GM12865 (cell line): ENCODE data around the gene TBX20.
"Not testable (repeated sequence)": the region's sequence is repeated elsewhere in the genome, so short reads cannot be mapped to it uniquely, and the experiment has no call there.

Experiments
- DNase-seq: peaks from one replicate; pipeline ENCODE4 v3.0.0; 2010; ENCODE audit warnings: low read depth
- H3K4me3 ChIP-seq: 2 replicates; pipeline ENCODE4 v1.5.1; 2011; ENCODE audit warnings: mild to moderate bottlenecking, low read depth, low read length, control low read depth
- CTCF ChIP-seq: IDR thresholded peaks from 2 replicates; pipeline ENCODE4 v1.5.1; 2011; ENCODE audit warnings: low read length, control low read depth, low read depth, inconsistent platforms; ENCODE audit not compliant: insufficient read depth; ENCODE audit errors: missing control alignments

TBX20 gene

DNA sequence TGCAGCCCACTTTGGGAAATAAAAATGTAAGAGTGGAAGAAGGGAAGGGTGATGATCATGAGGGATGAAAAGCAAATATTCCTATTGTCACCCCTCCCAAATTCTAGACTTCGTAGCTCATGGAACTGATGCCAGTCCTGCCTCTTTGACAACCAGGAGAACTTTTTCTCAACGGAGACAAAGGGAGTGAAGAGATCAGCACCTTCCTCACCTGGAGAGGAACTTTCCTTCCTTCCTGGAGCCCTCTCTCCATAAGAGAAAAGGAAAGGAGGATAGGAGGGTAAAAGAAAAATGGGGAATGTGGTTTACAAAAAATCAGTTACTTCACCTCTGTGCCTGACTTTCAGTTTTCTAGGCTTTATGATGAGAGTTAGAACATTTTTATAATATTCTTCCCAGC lies 3.4 kb downstream of the TBX20 start:
- no peak overlapping the region for H3K4me3 ChIP-seq
- DNase-seq = no peak
- no peak for TF ChIP-seq CTCF

DNA sequence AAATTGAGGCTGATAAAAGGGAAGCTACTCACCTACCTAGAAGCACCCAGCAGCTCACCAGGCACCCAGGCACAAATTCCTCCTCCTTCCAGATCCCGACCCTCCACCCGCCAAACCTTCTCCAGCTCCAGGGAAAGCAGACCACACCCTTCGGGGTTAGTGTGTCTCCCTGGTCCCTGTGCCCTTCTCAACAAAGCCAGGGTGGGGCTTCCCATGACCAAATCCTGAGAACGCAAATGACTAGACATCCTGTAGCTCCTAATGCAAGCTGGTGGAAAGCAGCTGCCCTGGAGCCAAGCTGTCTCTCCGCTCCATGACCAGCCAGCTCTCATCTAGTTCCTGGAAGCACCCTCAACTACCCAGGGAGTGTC lies 4.4 kb downstream of the TBX20 start:
- no peak for DNase-seq
- H3K4me3 ChIP-seq = no peak overlapping the region
- TF ChIP-seq CTCF = no peak

DNA sequence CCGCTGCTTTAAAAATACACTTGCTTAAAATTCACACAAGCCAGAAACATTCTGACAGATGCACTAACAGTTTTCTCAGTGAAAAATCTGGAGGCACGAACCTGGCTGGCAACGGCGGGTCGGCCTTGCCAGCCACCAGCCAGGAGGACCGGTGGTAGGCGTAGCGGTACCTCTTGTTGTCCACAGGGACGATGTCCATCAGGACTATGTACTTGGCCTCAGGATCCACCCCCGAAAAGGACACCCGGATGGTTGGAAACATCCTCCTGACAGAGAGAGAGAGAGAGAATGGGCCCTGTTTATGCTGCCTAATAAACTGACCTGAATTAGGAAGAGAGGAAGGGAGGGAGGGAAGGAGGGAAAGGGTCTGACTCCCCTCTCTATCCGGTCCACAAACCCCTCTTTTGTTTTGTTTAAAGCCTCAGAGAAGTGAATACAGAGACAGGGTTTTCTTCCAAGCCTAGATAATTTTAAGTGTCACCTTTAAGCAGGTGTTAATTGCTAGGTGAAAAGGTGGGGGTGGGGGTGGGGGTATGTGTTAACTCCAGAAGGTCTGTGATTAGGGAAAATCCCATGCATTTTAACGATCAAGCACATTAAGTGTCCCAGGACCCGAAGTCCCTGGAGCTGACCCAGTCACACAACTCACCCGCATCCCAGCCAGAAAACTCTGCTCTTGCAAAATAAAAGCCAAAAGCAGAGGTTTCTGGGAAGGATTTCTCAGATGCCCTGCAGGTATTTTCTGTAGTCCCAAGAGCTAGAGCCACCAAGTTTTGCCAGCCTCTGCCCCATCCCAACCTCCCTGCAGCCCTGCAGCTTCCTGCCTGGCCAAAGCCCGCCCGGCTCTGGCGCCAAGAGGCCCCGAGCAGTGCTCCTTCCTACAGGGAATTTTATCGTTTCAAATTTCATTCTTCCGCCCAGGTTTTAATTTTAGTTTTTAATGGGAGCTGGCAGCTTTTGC lies 5.0 kb downstream of the TBX20 start:
- TF ChIP-seq CTCF = no peak
- DNase-seq = no peak
- H3K4me3 ChIP-seq = no peak overlapping the region

GRCh38 chr7:35246819-35247218 lies 7.1 kb downstream of the TBX20 start:
- no peak overlapping the region for H3K4me3 ChIP-seq
- no peak for DNase-seq
- TF ChIP-seq CTCF = no peak

DNA sequence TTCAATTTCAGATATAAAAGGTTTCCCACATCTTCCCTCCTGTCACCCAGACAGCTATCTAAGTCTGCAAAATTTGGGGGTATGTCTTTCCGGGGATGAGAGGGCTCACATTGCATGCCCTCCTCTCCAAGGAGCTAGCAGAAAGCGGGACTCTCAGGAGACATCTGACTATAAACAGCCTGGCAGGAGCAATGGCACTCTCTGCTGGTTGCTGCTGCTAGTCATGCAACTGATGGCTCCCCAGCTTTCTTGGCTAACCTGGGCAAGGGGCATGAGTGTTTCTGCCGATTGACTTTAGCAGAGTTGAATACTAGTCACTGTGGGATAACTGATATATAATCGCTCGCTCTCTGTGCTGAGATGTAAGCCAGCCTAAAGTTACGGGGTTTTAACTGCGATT lies 12.0 kb downstream of the TBX20 start:
- TF ChIP-seq CTCF = no peak
- no peak for DNase-seq
- H3K4me3 ChIP-seq = no peak overlapping the region

GRCh38 chr7:35241436-35241835 lies 12.5 kb downstream of the TBX20 start:
- no peak for DNase-seq
- TF ChIP-seq CTCF = no peak
- no peak overlapping the region for H3K4me3 ChIP-seq

DNA sequence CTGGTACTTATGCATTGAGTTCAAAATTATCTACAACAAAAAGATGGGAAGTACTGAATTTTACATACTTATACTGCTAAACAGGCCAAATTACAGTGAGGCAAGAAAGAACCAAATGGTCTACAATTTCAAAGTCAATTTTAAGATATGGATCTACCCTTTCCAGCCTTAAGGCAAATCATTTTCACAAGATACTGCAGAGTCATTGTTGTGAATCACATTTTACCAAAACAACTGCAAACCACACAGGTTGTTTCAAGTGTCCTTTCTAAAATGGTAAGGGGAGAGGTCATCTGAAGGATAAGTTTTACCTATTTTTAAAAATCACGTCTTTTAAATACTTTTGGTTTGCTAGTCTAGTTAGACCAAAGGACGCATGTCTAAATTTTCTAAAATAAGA lies 12.9 kb downstream of the TBX20 start:
- not testable (repeated sequence) for DNase-seq

GRCh38 chr7:35238456-35238855 lies 15.4 kb downstream of the TBX20 start:
- not testable (repeated sequence) for H3K4me3 ChIP-seq, DNase-seq

More for the DNA sequence above, 12.9 kb downstream of the TBX20 start:
- H3K4me3 ChIP-seq = not testable (repeated sequence)
